HEK293 (cell line): Measurements from ENCODE around the gene ABHD14A.

Experiments used
- CTCF ChIA-PET: fragments of 350-600 bp; formaldehyde crosslinking; extraction: SDS; loops from one replicate; lab custom pipeline; 2021; ENCODE audit warnings: antibody characterized with exemption; lab: Yijun Ruan, JAX
- POLR2A ChIA-PET: fragments of 300-600 bp; formaldehyde crosslinking; extraction: SDS; loops from one replicate; lab custom pipeline; 2020; ENCODE audit warnings: antibody characterized with exemption, inconsistent platforms; lab: Yijun Ruan, JAX
- H3K27ac ChIP-seq: fragments of 200-500 bp; sonication (Bioruptor generic); 2 replicates; pipeline ENCODE4 v1.5.1; 2014; ENCODE audit warnings: low read depth, low read length, control low read depth, inconsistent platforms; ENCODE audit errors: extremely low read depth
- H3K36me3 ChIP-seq, 2 experiments: fragments of 200-500 bp in 1 of 2; sonication (Bioruptor generic) in 1 of 2; 1 replicate in 1 of 2; 2 replicates in 1 of 2; pipeline ENCODE4 v1.5.1; 2014 to 2017; ENCODE audit warnings: inconsistent platforms in 2 of 2, low read length in 2 of 2; ENCODE audit not compliant: control insufficient read depth in 2 of 2, insufficient read depth in 1 of 2
- H3K4me1 ChIP-seq: fragments of 200-500 bp; sonication (Bioruptor generic); 2 replicates; pipeline ENCODE4 v1.5.1; 2014; ENCODE audit warnings: mild to moderate bottlenecking, low read length, inconsistent platforms; ENCODE audit not compliant: control insufficient read depth, insufficient read depth
- H3K4me3 ChIP-seq: 2 replicates; pipeline ENCODE4 v1.5.1; 2011; ENCODE audit warnings: low read depth, mild to moderate bottlenecking, control low read depth, low read length, moderate library complexity
- H3K9me3 ChIP-seq: fragments of 200-500 bp; sonication (Bioruptor generic); 2 replicates; pipeline ENCODE4 v1.5.1; 2014; ENCODE audit warnings: low read depth, low read length, inconsistent platforms; ENCODE audit not compliant: control insufficient read depth, insufficient read depth
- GLI4 ChIP-seq: fragments of 450-650 bp; formaldehyde crosslinking; IDR thresholded peaks from 2 replicates; pipeline ENCODE4 v1.5.1; 2016; ENCODE audit warnings: missing biosample characterization, missing genetic modification characterization
- GLIS2 ChIP-seq: fragments of 450-650 bp; formaldehyde crosslinking; IDR thresholded peaks from 2 replicates; pipeline ENCODE4 v1.5.1; 2016; ENCODE audit warnings: missing biosample characterization, missing genetic modification characterization
- HIC1 ChIP-seq: fragments of 450-650 bp; formaldehyde crosslinking; IDR thresholded peaks from 2 replicates; pipeline ENCODE4 v1.5.1; 2016; ENCODE audit warnings: missing biosample characterization, missing genetic modification characterization
- PRDM10 ChIP-seq: fragments of 450-650 bp; formaldehyde crosslinking; IDR thresholded peaks from 2 replicates; pipeline ENCODE4 v1.5.1; 2016; ENCODE audit warnings: missing biosample characterization, missing genetic modification characterization
- ZBTB11 ChIP-seq: fragments of 450-650 bp; formaldehyde crosslinking; conservative IDR thresholded peaks from 2 replicates; pipeline ENCODE4 v1.5.1; 2016; ENCODE audit warnings: low read depth, missing biosample characterization, missing genetic modification characterization
- ZNF10 ChIP-seq: fragments of 450-650 bp; formaldehyde crosslinking; IDR thresholded peaks from 2 replicates; pipeline ENCODE4 v1.5.1; 2017; ENCODE audit warnings: missing biosample characterization, missing genetic modification characterization
- ZNF112 ChIP-seq: fragments of 450-650 bp; formaldehyde crosslinking; IDR thresholded peaks from 2 replicates; pipeline ENCODE4 v1.5.0; 2017; ENCODE audit warnings: missing biosample characterization, missing genetic modification characterization
- ZNF133 ChIP-seq: fragments of 450-650 bp; formaldehyde crosslinking; IDR thresholded peaks from 2 replicates; pipeline ENCODE4 v1.5.1; 2016; ENCODE audit warnings: missing biosample characterization, missing genetic modification characterization
- ZNF148 ChIP-seq: fragments of 450-650 bp; formaldehyde crosslinking; IDR thresholded peaks from 2 replicates; pipeline ENCODE4 v1.5.0; 2017; ENCODE audit warnings: missing biosample characterization, missing genetic modification characterization, borderline replicate concordance
- ZNF223 ChIP-seq: fragments of 450-650 bp; formaldehyde crosslinking; IDR thresholded peaks from 2 replicates; pipeline ENCODE4 v1.5.1; 2016; ENCODE audit warnings: missing biosample characterization, missing genetic modification characterization
- ZNF239 ChIP-seq: fragments of 450-650 bp; formaldehyde crosslinking; IDR thresholded peaks from 2 replicates; pipeline ENCODE4 v1.5.1; 2016; ENCODE audit warnings: missing biosample characterization, missing genetic modification characterization
- ZNF280D ChIP-seq: fragments of 450-650 bp; formaldehyde crosslinking; IDR thresholded peaks from 2 replicates; pipeline ENCODE4 v1.5.1; 2016; ENCODE audit warnings: missing biosample characterization, missing genetic modification characterization
- ZNF341 ChIP-seq: fragments of 450-650 bp; formaldehyde crosslinking; IDR thresholded peaks from 2 replicates; pipeline ENCODE4; 2016; ENCODE audit warnings: low read depth, missing biosample characterization, missing genetic modification characterization
- ZNF350 ChIP-seq: fragments of 450-650 bp; formaldehyde crosslinking; IDR thresholded peaks from 2 replicates; pipeline ENCODE4 v1.5.0; 2017; ENCODE audit warnings: missing biosample characterization, mild to moderate bottlenecking, missing genetic modification characterization
- ZNF398 ChIP-seq: fragments of 450-650 bp; formaldehyde crosslinking; IDR thresholded peaks from 2 replicates; pipeline ENCODE4 v1.5.1; 2017; ENCODE audit warnings: missing biosample characterization, missing genetic modification characterization
- ZNF580 ChIP-seq: fragments of 450-650 bp; formaldehyde crosslinking; IDR thresholded peaks from 2 replicates; pipeline ENCODE4 v1.5.1; 2016; ENCODE audit warnings: missing biosample characterization, missing genetic modification characterization
- ZNF664 ChIP-seq: fragments of 450-650 bp; formaldehyde crosslinking; IDR thresholded peaks from 2 replicates; pipeline ENCODE4 v1.5.1; 2016; ENCODE audit warnings: missing biosample characterization, missing genetic modification characterization
- ZNF785 ChIP-seq: fragments of 450-650 bp; formaldehyde crosslinking; IDR thresholded peaks from 2 replicates; pipeline ENCODE4 v1.5.1; 2016; ENCODE audit warnings: missing biosample characterization, missing genetic modification characterization

Gene ABHD14A

GRCh38 chr3:52020796-52021195 lies 45.9 kb downstream of the ABHD14A start (continued):
- TF ChIP-seq ZNF280D (tag by site-specific recombination) (no peak), ZBTB11 (tag by site-specific recombination) (no peak), ZNF239 (tag by site-specific recombination) (no peak), ZNF785 (tag by site-specific recombination) (no peak), ZNF112 (no peak), GLI4 (tag by site-specific recombination) (no peak), ZNF664 (no peak), ZNF398 (tag by site-specific recombination) (no peak), ZNF10 (tag by site-specific recombination) (no peak)

DNA sequence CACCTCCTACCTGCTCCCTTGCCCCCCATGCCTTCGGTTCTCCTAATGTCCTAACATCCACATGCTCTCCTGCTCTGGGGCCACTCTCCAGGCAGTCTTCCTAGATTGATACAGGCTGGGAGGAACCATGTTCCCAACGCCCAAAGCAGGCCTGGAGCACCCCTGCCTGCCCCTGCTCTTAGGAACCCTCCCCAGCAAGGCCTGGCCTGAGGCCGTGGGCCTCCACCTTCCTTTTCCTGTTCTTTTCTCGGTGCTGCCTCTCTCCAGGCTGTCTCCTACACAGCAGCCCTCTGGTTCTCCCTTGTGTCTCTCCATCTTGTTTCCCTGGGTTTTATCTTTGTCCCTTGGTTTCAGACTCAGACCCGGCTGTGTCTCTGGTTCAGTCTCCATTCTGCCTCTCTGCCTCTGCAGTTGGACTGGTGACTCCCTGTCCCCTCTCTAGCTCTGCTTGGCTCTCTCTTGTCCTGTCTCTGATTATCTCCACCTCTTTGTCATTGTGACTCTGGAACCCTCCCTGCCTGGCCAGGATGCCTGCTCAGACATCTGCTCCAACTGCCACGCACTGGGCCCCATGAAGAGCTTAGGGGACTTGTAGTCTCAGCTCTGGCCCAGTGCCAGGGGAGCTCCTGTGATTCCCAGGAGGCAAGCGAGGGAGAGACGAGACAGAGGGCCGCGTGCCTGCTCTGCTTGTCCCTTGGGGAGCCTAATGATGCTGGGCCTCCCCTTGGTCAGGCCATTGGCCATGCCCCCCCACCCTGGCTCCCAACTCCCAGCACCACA lies 46.8 kb downstream of the ABHD14A start:
- 0 out of 2 replicates have a peak overlapping the region, but pooled peaks have one; percentile 24 for H3K27ac ChIP-seq
- CTCF ChIA-PET = no interaction called here
- TF ChIP-seq ZNF223 (tag by site-specific recombination) = no peak
- TF ChIP-seq ZNF580 (tag by site-specific recombination) = no peak
- no peak for TF ChIP-seq ZNF133 (tag by site-specific recombination)
- peak; percentile 40; the same call in 1 of the 2 replicates for TF ChIP-seq PRDM10 (tag by site-specific recombination)
- no peak for TF ChIP-seq ZNF148
- TF ChIP-seq HIC1 (tag by site-specific recombination) = no peak
- TF ChIP-seq ZNF350 (tag by site-specific recombination) = no peak
- no peak for TF ChIP-seq ZNF341 (tag by site-specific recombination)
- peak; percentile 22; the same call in 1 of the 2 replicates for TF ChIP-seq GLIS2 (tag by site-specific recombination)

More for the DNA sequence above, 46.8 kb downstream of the ABHD14A start:
- no peak overlapping the region for H3K4me3 ChIP-seq
- no peaks in the 10 kb centered on the region for H3K36me3 ChIP-seq
- no peaks in the 10 kb centered on the region for H3K9me3 ChIP-seq
- POLR2A ChIA-PET = interaction anchor here (0.9 to 1.3 kb wide), 2 partner anchors 25 to 29 kb away, joined by 3 read pairs; no protein-coding TSS in a partner anchor
- peaks cover 5% of the 10 kb centered on the region for H3K4me1 ChIP-seq
